ENCODE measurements around the gene UBE2E2.

DNA sequence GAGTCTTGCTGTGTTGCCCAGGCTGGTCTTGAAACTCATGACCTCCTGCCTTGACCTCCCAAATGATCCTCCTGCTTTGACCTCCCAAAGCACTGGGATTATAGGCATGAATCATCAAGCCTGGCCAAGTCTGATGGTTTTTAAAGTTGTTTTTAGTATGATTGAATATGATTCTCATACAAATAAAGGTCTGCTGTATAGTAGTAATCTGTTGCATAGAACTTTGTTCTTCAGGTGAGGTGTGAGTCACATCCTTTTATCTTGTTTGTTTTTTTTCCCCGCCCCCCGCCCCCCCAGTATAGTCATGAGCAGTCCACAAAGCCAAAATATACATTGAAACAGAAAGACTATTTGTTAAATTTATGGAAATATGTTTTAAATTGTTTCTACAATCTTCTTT lies 39.0 kb downstream of the UBE2E2 start:
- TF ChIP-seq CTCF (IDR thresholded peaks at IDR 0.05) (no peak), EZH2 (IDR thresholded peaks at IDR 0.05) (no peak)
